Ovary (tissue), 3 donors: ENCODE data around the gene INPP4A.

Experiments used
- CTCF ChIP-seq, 3 donors: fragments of 450-650 bp in 2 of 3; fragments of 200-600 bp in 1 of 3; IDR thresholded peaks; one replicate each; pipeline versions ENCODE4 v1.5.1 to v1.8.0; 2016 to 2022; ENCODE audit warnings: antibody characterized with exemption in 3 of 3, mild to moderate bottlenecking in 1 of 3
- EP300 ChIP-seq: sonication (generic); formaldehyde crosslinking; IDR thresholded peaks from one replicate; pipeline ENCODE4 v1.6.1; 2017; ENCODE audit warnings: antibody characterized with exemption
- POLR2A ChIP-seq: fragments of 450-650 bp; IDR thresholded peaks from one replicate; pipeline ENCODE4 v1.6.1; 2017; ENCODE audit warnings: antibody characterized with exemption, mild to moderate bottlenecking, moderate library complexity
- donor health status: DM: no; HTN: no; CAD: no.

GRCh38 chr2:98453531-98453930 lies 8.9 kb downstream of the INPP4A start:
- TF ChIP-seq EP300: no peak
- TF ChIP-seq CTCF (IDR thresholded peaks at IDR 0.05): no peak
- no peak for TF ChIP-seq POLR2A
